SK-N-MC (cell line): Measurements from ENCODE around the gene CAMTA1.

ENCODE experiments used
- EZH2 ChIP-seq: fragments of 200-600 bp; sonication (generic); IDR thresholded peaks from one replicate; pipeline ENCODE4 v1.6.1; 2017; ENCODE audit warnings: antibody characterized with exemption
- POLR2AphosphoS5 ChIP-seq: IDR thresholded peaks from 2 replicates; pipeline ENCODE4 v1.6.1; 2012; ENCODE audit warnings: mild to moderate bottlenecking, low read depth, low read length, borderline replicate concordance

GRCh38 chr1:7313081-7313546 is 527.9 kb downstream of the CAMTA1 start:
- no peak for TF ChIP-seq POLR2AphosphoS5
- no peak for TF ChIP-seq EZH2
